ENCODE measurements around the gene MRPL22. TPM values are rescaled to one million over a fixed set of nuclear protein-coding genes. Genes with fewer than 3 reads are reported as not detected.
A peak's percentile ranks its signal among the peaks of the same experiment; 100 is the strongest.

MRPL22 gene
- total RNA-seq, 1 experiment from 2014 or later: 77.2 TPM

GRCh38 chr5:154937186-154937717 is 3.6 kb upstream of the MRPL22 start:
- peaks cover 9 to 12% of the 10 kb centered on the region in 2 experiments for H3K4me1 Mint-ChIP-seq
- H3T11ph ChIP-seq (ENCODE audit: low read length): no peak overlapping the region

More at GRCh38 chr5:154937186-154937717, 3.6 kb upstream of the MRPL22 start:
- Histone ChIP-seq H3K56ac (ENCODE audit: insufficient read length, low read depth, low read length) (no peak overlapping the region), H2BK120ac (ENCODE audit: low read depth, low read length, poor library complexity, severe bottlenecking) (no peak overlapping the region), H3K14ac (ENCODE audit: insufficient read depth, low read length) (no peak overlapping the region), H3K4me2 (ENCODE audit: insufficient read depth, insufficient read length, low read length) (peak overlapping the region; percentile 86), H4K5ac (ENCODE audit: insufficient read length, low read depth, low read length) (no peak overlapping the region), H2AK5ac (ENCODE audit: insufficient read length, low read length) (no peak overlapping the region), H2AFZ (ENCODE audit: low read length) (no peak overlapping the region), H3K23ac (ENCODE audit: insufficient read length, low read depth, low read length) (no peak overlapping the region), H3K27me3 (ENCODE audit: insufficient read depth, low read length) (no peaks in the 10 kb centered on the region), H2BK12ac (ENCODE audit: insufficient read length, low read depth, low read length) (no peak overlapping the region), H3K18ac (ENCODE audit: insufficient read length, low read depth, low read length) (no peak overlapping the region), H2BK5ac (ENCODE audit: insufficient read length, low read length) (no peak overlapping the region), H4K91ac (ENCODE audit: insufficient read length, low read depth, low read length) (no peak overlapping the region), H3K23me2 (ENCODE audit: insufficient read length, low read depth, low read length, poor library complexity, severe bottlenecking) (peaks cover 8% of the 10 kb centered on the region), H3K9ac (ENCODE audit: extremely low read depth, insufficient read length, low read length) (peak overlapping the region; percentile 59), H2BK20ac (ENCODE audit: low read depth, low read length, poor library complexity, severe bottlenecking) (no peak overlapping the region), H4K8ac (replicated peaks; ENCODE audit: insufficient read length, low read depth, low read length) (no peak overlapping the region), H3K4ac (ENCODE audit: low read depth, low read length) (no peak overlapping the region), H2BK15ac (ENCODE audit: low read depth, low read length) (no peak overlapping the region), H3K27ac (ENCODE audit: insufficient read length, low read depth, low read length) (no peak overlapping the region), H3K9me3 (ENCODE audit: control insufficient read depth, low read depth, low read length) (no peaks in the 10 kb centered on the region), H3K79me2 (ENCODE audit: insufficient read depth, low read length) (peaks cover 9% of the 10 kb centered on the region), H3K4me1 (ENCODE audit: insufficient read depth, low read length) (no peaks in the 10 kb centered on the region; the same call in 1 of the 2 replicates), H4K20me1 (ENCODE audit: control insufficient read depth, insufficient read depth, insufficient read length) (no peaks in the 10 kb centered on the region), H3K79me1 (ENCODE audit: insufficient read depth, low read depth, low read length, poor library complexity, severe bottlenecking) (no peaks in the 10 kb centered on the region)
- Mint-ChIP-seq H3K36me3 (ENCODE audit: insufficient read depth in 1 of 3, low read depth in 3 of 3) (peaks cover 13 to 26% (median 23%) of the 10 kb centered on the region in 3 experiments; a peak in 6 of 7 replicates), H3K27ac (peak overlapping the region in 1 of 3 experiments; percentile 25; a peak in 2 of 7 replicates), H3K9me3 (no peaks in the 10 kb centered on the region), H3K27me3 (ENCODE audit: low read depth) (no peaks in the 10 kb centered on the region), H3K4me3 (peak overlapping the region; percentile 90)
- no CpG with 5 or more reads among the region's 11 CpGs for WGBS (ENCODE audit: extremely low coverage, insufficient read length, low lambda C conversion rate)
- no peak for TF ChIP-seq CTCF (conservative IDR thresholded peaks at IDR 0.05)
- no peak for DNase-seq
